H1 (cell line): ENCODE results near the gene UBE2V1. TPM values are rescaled to one million over a fixed set of nuclear protein-coding genes. Genes with fewer than 3 reads are reported as not detected.

Experiments used
- CTCF ChIP-seq, 3 experiments: IDR thresholded peaks; 1 replicate in 2 of 3; 2 replicates in 1 of 3; pipeline versions ENCODE4 v1.5.1 to v1.6.1; 2011; ENCODE audit warnings: low read length in 3 of 3, mild to moderate bottlenecking in 3 of 3, inconsistent platforms in 2 of 3, low read depth in 1 of 3, moderate library complexity in 1 of 3; ENCODE audit not compliant: insufficient read depth in 1 of 3; ENCODE audit errors: control extremely low read depth in 1 of 3
- polyA plus RNA-seq, 7 experiments: library from polyadenylated mRNA; depleted of rRNA in 3 of 7; stranded (reverse) in 5 of 7; unstranded in 2 of 7; fragments of >200 nt in 5 of 7; fragments of 200-250 nt in 2 of 7; gene quantifications; 1 replicate in 5 of 7; 2 replicates in 1 of 7; 4 replicates in 1 of 7; pipeline versions ENCODE4 v1.2.1 to v1.2.3, GENCODE V29; 2011 to 2013; ENCODE audit warnings: missing spikeins in 2 of 7, mixed read lengths in 2 of 7
- total RNA-seq: library from RNA; stranded (reverse); fragmentation: NEBNext Ultra II Directional; extraction: Animal tissue kit (Norgen Biotek cat#: 25700); gene quantifications from 2 replicates; pipeline ENCODE4 v1.2.1, GENCODE V29; 2021

UBE2V1 gene
- total and polyA plus RNA-seq, 2 of the 8 experiments (the other 6 are each of a cell fraction or from before 2014, with no cell fraction given), result 141 to 184 TPM

- peak in 2 of 3 experiments; percentile 17 to 18; a peak in 2 of 4 replicates for TF ChIP-seq CTCF (IDR thresholded peaks at IDR 0.05; ENCODE audit: control extremely low read depth in 1 of 3, insufficient read depth in 1 of 3, low read depth in 1 of 3, low read length in 3 of 3)
These were observed 69.2 kb downstream of the UBE2V1 start (continued) for GRCh38 chr20:50043573-50044352.
